Measurements from ENCODE around the gene ITGA4. TPM values are rescaled to one million over a fixed set of nuclear protein-coding genes. Genes with fewer than 3 reads are reported as not detected.

The ITGA4 gene
- total and polyA plus RNA-seq, 2 donors (not counting 3 experiments of a cell fraction or from before 2014, with no cell fraction given), result 1.5 to 2.8 TPM

DNA sequence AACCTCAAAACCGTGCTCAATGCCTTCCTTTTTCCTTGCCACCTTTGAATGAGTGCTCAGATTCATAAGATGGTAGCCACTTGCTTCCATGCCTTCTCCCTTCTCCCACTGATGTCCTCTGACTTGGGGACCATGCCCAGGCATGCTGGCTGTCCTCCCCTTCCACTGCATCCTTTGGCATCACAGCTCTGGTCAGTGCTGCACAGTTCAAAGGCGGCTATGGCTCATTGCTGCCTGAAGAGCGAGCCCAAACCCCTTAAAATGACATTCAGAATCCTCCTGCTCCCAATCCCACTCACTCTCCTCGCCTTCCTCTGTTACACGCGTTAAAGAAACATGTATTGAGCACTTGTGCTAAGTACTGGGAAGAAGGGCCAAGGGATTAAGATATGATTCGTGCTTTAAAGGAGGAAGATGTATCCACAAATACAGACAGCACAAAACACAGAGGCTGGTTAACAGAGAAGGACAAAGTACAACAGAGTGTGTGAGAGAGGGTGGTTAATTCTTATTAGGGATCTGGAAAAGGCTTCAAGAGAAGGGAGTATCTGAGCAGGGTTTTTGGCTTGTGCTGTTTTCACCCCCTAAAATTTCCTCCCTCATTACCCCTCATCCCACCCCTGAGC lies 118.0 kb downstream of the ITGA4 start:
- H3K36me3 ChIP-seq (ENCODE audit: control insufficient read depth in 2 of 2, extremely low read depth in 1 of 2, insufficient read depth in 2 of 2, low read length in 2 of 2), result no peaks in the 10 kb centered on the region
- no peaks in the 10 kb centered on the region for H3K9me1 ChIP-seq (replicated peaks; ENCODE audit: control insufficient read depth, extremely low read depth, insufficient read depth, low read length)
- no peak overlapping the region for H2AFZ ChIP-seq (ENCODE audit: low read depth, low read length)
- DNase-seq (ENCODE audit: low read depth, low spot score) (no peak), FAIRE-seq (no peak)
- H3K79me2 ChIP-seq (ENCODE audit: control insufficient read depth, insufficient read depth, low read length), result no peaks in the 10 kb centered on the region
- no TSS peak for BruUV-seq (replicated peaks)
- TF ChIP-seq POLR2A (IDR thresholded peaks at IDR 0.05; ENCODE audit: low read depth, low read length) (no peak), JUN (IDR thresholded peaks at IDR 0.05; ENCODE audit: borderline replicate concordance, insufficient read depth, insufficient read length, low read depth) (no peak), MYC (IDR thresholded peaks at IDR 0.05; ENCODE audit: low read depth, low read length) (no peak)
- TF ChIP-seq, protein P1, sequence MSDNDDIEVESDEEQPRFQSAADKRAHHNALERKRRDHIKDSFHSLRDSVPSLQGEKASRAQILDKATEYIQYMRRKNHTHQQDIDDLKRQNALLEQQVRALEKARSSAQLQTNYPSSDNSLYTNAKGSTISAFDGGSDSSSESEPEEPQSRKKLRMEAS (IDR thresholded peaks at IDR 0.05; ENCODE audit: insufficient read depth, insufficient read length), result no peak
- TF ChIP-seq, protein P2, sequence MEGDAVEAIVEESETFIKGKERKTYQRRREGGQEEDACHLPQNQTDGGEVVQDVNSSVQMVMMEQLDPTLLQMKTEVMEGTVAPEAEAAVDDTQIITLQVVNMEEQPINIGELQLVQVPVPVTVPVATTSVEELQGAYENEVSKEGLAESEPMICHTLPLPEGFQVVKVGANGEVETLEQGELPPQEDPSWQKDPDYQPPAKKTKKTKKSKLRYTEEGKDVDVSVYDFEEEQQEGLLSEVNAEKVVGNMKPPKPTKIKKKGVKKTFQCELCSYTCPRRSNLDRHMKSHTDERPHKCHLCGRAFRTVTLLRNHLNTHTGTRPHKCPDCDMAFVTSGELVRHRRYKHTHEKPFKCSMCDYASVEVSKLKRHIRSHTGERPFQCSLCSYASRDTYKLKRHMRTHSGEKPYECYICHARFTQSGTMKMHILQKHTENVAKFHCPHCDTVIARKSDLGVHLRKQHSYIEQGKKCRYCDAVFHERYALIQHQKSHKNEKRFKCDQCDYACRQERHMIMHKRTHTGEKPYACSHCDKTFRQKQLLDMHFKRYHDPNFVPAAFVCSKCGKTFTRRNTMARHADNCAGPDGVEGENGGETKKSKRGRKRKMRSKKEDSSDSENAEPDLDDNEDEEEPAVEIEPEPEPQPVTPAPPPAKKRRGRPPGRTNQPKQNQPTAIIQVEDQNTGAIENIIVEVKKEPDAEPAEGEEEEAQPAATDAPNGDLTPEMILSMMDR (IDR thresholded peaks at IDR 0.05; ENCODE audit: extremely low read depth in 1 of 2, insufficient read depth in 1 of 2, low read depth in 1 of 2, low read length in 2 of 2), result no peak
- no peak overlapping the region for H3K9ac ChIP-seq (replicated peaks; ENCODE audit: extremely low read depth, insufficient read depth, low read length)
- H4K20me1 ChIP-seq (replicated peaks; ENCODE audit: control insufficient read depth, extremely low read depth, insufficient read depth, low read length), result no peaks in the 10 kb centered on the region
- H3K9me3 ChIP-seq (replicated peaks; ENCODE audit: control insufficient read depth, insufficient read depth, low read length), result no peaks in the 10 kb centered on the region
- no peak overlapping the region for H3K27ac ChIP-seq (ENCODE audit: insufficient read depth, low read depth, low read length)
- no peak overlapping the region for H3K4me3 ChIP-seq (replicated peaks in 1 of 3; ENCODE audit: insufficient read depth in 1 of 3, low read depth in 1 of 3, low read length in 3 of 3)
- intact Hi-C loops (cut with micrococcal nuclease) (no loop called here), dilution Hi-C loops (cut with MboI; ENCODE audit: extremely low pct_ligation_motif_present, low sequenced_read_pairs) (no loop called here)
- no peaks in the 10 kb centered on the region for H3K4me1 ChIP-seq (ENCODE audit: control insufficient read depth, extremely low read depth, insufficient read depth, low read length)
- no peak overlapping the region for H3K4me2 ChIP-seq (ENCODE audit: insufficient read depth, low read length)
- CTCF ChIA-PET, result interaction anchor here (0.9 to 4.5 kb wide), 3 partner anchors 140 to 503 kb away, joined by 3 to 107 read pairs (median 6); no protein-coding TSS in a partner anchor
- peaks cover 4 to 12% of the 10 kb centered on the region in 2 experiments for H3K27me3 ChIP-seq (ENCODE audit: control insufficient read depth in 2 of 2, insufficient read depth in 2 of 2, low read length in 2 of 2)
- POLR2A ChIA-PET, result no interaction called here

DNA sequence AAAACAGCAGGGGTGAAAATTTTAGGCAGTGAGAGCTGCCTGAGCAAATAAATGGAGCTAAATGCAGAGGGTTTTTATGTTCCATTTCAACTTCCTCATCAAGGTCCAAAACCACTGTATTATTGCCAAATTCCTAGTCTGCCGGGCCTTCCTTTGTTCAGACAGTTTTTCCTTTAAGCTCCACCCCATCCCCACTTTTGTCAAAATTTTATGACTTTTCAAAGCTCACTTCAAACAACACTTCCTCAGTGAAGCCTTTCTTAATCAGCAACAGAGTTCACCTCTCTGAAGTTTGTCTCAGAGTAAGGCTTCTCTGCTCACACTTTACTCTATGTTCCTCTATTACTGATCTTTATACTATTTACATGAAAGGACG lies 118.5 kb downstream of the ITGA4 start:
- H4K20me1 ChIP-seq (replicated peaks; ENCODE audit: control insufficient read depth, extremely low read depth, insufficient read depth, low read length), result no peaks in the 10 kb centered on the region
- H3K9ac ChIP-seq (replicated peaks; ENCODE audit: extremely low read depth, insufficient read depth, low read length), result no peak overlapping the region
- no TSS peak for BruUV-seq (replicated peaks)
- intact Hi-C loops (cut with micrococcal nuclease), result no loop called here
- CTCF ChIA-PET, result interaction anchor here (0.9 kb wide), 1 partner anchor 140 kb away, joined by 6 read pairs; no protein-coding TSS in a partner anchor
- TF ChIP-seq MYC (IDR thresholded peaks at IDR 0.05; ENCODE audit: low read depth, low read length), result no peak
- TF ChIP-seq, protein P2 (IDR thresholded peaks at IDR 0.05; ENCODE audit: extremely low read depth in 1 of 2, insufficient read depth in 1 of 2, low read depth in 1 of 2, low read length in 2 of 2), result no peak
- TF ChIP-seq GATA2 (IDR thresholded peaks at IDR 0.05; ENCODE audit: insufficient read depth, insufficient read length, low read depth, low read length), result no peak
- TF ChIP-seq FOS (IDR thresholded peaks at IDR 0.05; ENCODE audit: borderline replicate concordance, insufficient read depth, low read length), result no peak
- TF ChIP-seq POLR2AphosphoS5 (IDR thresholded peaks at IDR 0.05; ENCODE audit: insufficient read depth, low read depth, low read length), result no peak
- TF ChIP-seq, protein P1 (IDR thresholded peaks at IDR 0.05; ENCODE audit: insufficient read depth, insufficient read length), result no peak
- no peak for TF ChIP-seq JUN (IDR thresholded peaks at IDR 0.05; ENCODE audit: borderline replicate concordance, insufficient read depth, insufficient read length, low read depth)
- no peak for TF ChIP-seq POLR2A (IDR thresholded peaks at IDR 0.05; ENCODE audit: low read depth, low read length)
- no peak for TF ChIP-seq EZH2 (IDR thresholded peaks at IDR 0.05; ENCODE audit: borderline replicate concordance, low read depth, low read length, severe bottlenecking)
- peaks cover 4 to 12% of the 10 kb centered on the region in 2 experiments for H3K27me3 ChIP-seq (ENCODE audit: control insufficient read depth in 2 of 2, insufficient read depth in 2 of 2, low read length in 2 of 2)
- FAIRE-seq (no peak), DNase-seq (ENCODE audit: low read depth, low spot score) (no peak)
- no peaks in the 10 kb centered on the region for H3K9me3 ChIP-seq (replicated peaks; ENCODE audit: control insufficient read depth, insufficient read depth, low read length)
- no peak overlapping the region for H3K27ac ChIP-seq (ENCODE audit: insufficient read depth, low read depth, low read length)
- dilution Hi-C loops (cut with MboI; ENCODE audit: extremely low pct_ligation_motif_present, low sequenced_read_pairs), result no loop called here
- POLR2A ChIA-PET, result no interaction called here
- no peaks in the 10 kb centered on the region for H3K9me1 ChIP-seq (replicated peaks; ENCODE audit: control insufficient read depth, extremely low read depth, insufficient read depth, low read length)
- H3K36me3 ChIP-seq (ENCODE audit: control insufficient read depth in 2 of 2, extremely low read depth in 1 of 2, insufficient read depth in 2 of 2, low read length in 2 of 2), result no peaks in the 10 kb centered on the region
- no peak overlapping the region for H3K4me2 ChIP-seq (ENCODE audit: insufficient read depth, low read length)
- H3K79me2 ChIP-seq (ENCODE audit: control insufficient read depth, insufficient read depth, low read length), result no peaks in the 10 kb centered on the region
- H2AFZ ChIP-seq (ENCODE audit: low read depth, low read length), result no peak overlapping the region
- H3K4me1 ChIP-seq (ENCODE audit: control insufficient read depth, extremely low read depth, insufficient read depth, low read length), result no peaks in the 10 kb centered on the region
- H3K4me3 ChIP-seq (replicated peaks in 1 of 3; ENCODE audit: insufficient read depth in 1 of 3, low read depth in 1 of 3, low read length in 3 of 3), result no peak overlapping the region

Data from endothelial cell of umbilical vein (primary cell).